Neural cell (in vitro differentiated cells): ENCODE results near the gene ATOX1. TPM values are rescaled to one million over a fixed set of nuclear protein-coding genes. Genes with fewer than 3 reads are reported as not detected.

Experiments
- H2AFZ ChIP-seq: fragments of 200-600, 300-800 bp; sonication (generic), shearing (Covaris generic); 2 replicates; pipeline ENCODE4 v1.6.0; 2014; ENCODE audit warnings: low read depth, mild to moderate bottlenecking, antibody characterized with exemption, low read length, moderate library complexity
- H3F3A ChIP-seq: fragments of 200-600 bp; shearing (Covaris generic); 2 replicates; pipeline ENCODE4 v1.6.1; 2016; ENCODE audit warnings: mild to moderate bottlenecking, moderate library complexity, mixed read lengths, antibody characterized with exemption, low read length; ENCODE audit not compliant: insufficient read depth, poor library complexity, severe bottlenecking
- H3K27ac ChIP-seq: fragments of 200-600, 300-800 bp; sonication (generic), shearing (Covaris generic); 2 replicates; pipeline ENCODE4 v1.5.1; 2014; ENCODE audit warnings: mild to moderate bottlenecking, low read length, moderate library complexity
- H3K27me3 ChIP-seq: fragments of 300-800, 200-600 bp; sonication (generic), shearing (Covaris generic); 2 replicates; pipeline ENCODE4 v1.6.0; 2014; ENCODE audit warnings: mild to moderate bottlenecking, low read depth, low read length, moderate library complexity; ENCODE audit not compliant: insufficient read depth
- H3K36me3 ChIP-seq: fragments of 300-800, 200-600 bp; sonication (generic), shearing (Covaris generic); 2 replicates; pipeline ENCODE4 v1.5.1; 2014; ENCODE audit warnings: mild to moderate bottlenecking, antibody characterized with exemption, low read length, moderate library complexity; ENCODE audit not compliant: insufficient read depth
- H3K4me2 ChIP-seq: fragments of 300-800, 200-600 bp; sonication (generic), shearing (Covaris generic); 2 replicates; pipeline ENCODE4 v1.6.0; 2014; ENCODE audit warnings: mild to moderate bottlenecking, low read length
- H3K4me3 ChIP-seq: fragments of 300-800, 200-600 bp; sonication (generic), shearing (Covaris generic); 2 replicates; pipeline ENCODE4 v1.5.1; 2014; ENCODE audit warnings: mild to moderate bottlenecking, low read length, moderate library complexity
- H3K79me2 ChIP-seq: fragments of 200-600 bp; shearing (Covaris generic); replicated peaks from 2 replicates; pipeline ENCODE4 v1.6.0; 2014; ENCODE audit warnings: mild to moderate bottlenecking, low read length, moderate library complexity; ENCODE audit not compliant: insufficient read depth
- H3K9ac ChIP-seq: fragments of 300-800, 200-600 bp; sonication (generic), shearing (Covaris generic); 2 replicates; pipeline ENCODE4 v1.6.1; 2016; ENCODE audit warnings: mild to moderate bottlenecking, low read length, mixed read lengths
- H3K9me2 ChIP-seq: fragments of 200-600 bp; shearing (Covaris generic); 2 replicates; pipeline ENCODE4 v1.6.1; 2016; ENCODE audit warnings: mild to moderate bottlenecking, low read length, mixed read lengths; ENCODE audit not compliant: insufficient read depth
- H3K9me3 ChIP-seq: fragments of 200-600, 300-800 bp; sonication (generic), shearing (Covaris generic); 2 replicates; pipeline ENCODE4 v1.6.1; 2016; ENCODE audit warnings: mild to moderate bottlenecking, mixed run types, low read length, moderate library complexity, mixed read lengths
- H4K20me1 ChIP-seq: fragments of 200-600 bp; shearing (Covaris generic); 2 replicates; pipeline ENCODE4 v1.6.1; 2016; ENCODE audit warnings: mild to moderate bottlenecking, mixed run types; ENCODE audit not compliant: insufficient read depth
- CTCF ChIP-seq: fragments of 450-650 bp; IDR thresholded peaks from 2 replicates; pipeline ENCODE4 v1.5.1; 2014; ENCODE audit warnings: antibody characterized with exemption, mild to moderate bottlenecking, moderate library complexity; ENCODE audit not compliant: poor library complexity, severe bottlenecking
- EP300 ChIP-seq: fragments of 450-650 bp; conservative IDR thresholded peaks from 2 replicates; pipeline ENCODE4 v1.6.1; 2014; ENCODE audit warnings: antibody characterized with exemption, mild to moderate bottlenecking, moderate library complexity; ENCODE audit not compliant: poor library complexity, severe bottlenecking
- EZH2 ChIP-seq: fragments of 200-600, 300-800 bp; shearing (Covaris generic), sonication (generic); IDR thresholded peaks from 2 replicates; pipeline ENCODE4 v1.6.1; 2014; ENCODE audit warnings: antibody characterized with exemption, low read length, borderline replicate concordance, mild to moderate bottlenecking; ENCODE audit not compliant: insufficient read depth, poor library complexity, severe bottlenecking
- MXI1 ChIP-seq: fragments of 450-650 bp; conservative IDR thresholded peaks from 2 replicates; pipeline ENCODE4 v1.6.1; 2014; ENCODE audit warnings: antibody characterized with exemption, mild to moderate bottlenecking; ENCODE audit not compliant: poor library complexity, severe bottlenecking
- POLR2AphosphoS5 ChIP-seq: IDR thresholded peaks from 2 replicates; pipeline ENCODE4 v1.6.1; 2012
- RAD21 ChIP-seq: fragments of 450-650 bp; conservative IDR thresholded peaks from 2 replicates; pipeline ENCODE4 v1.6.1; 2014; ENCODE audit warnings: antibody characterized with exemption, mild to moderate bottlenecking, moderate library complexity
- REST ChIP-seq: IDR thresholded peaks from 2 replicates; pipeline ENCODE4 v1.6.1; 2012; ENCODE audit warnings: borderline replicate concordance
- SMC3 ChIP-seq: fragments of 450-650 bp; conservative IDR thresholded peaks from 2 replicates; pipeline ENCODE4 v1.6.1; 2014; ENCODE audit warnings: antibody characterized with exemption, mild to moderate bottlenecking, moderate library complexity; ENCODE audit not compliant: poor library complexity
- TAF1 ChIP-seq: IDR thresholded peaks from 2 replicates; pipeline ENCODE4 v1.6.1; 2012; ENCODE audit warnings: low read depth
- polyA plus RNA-seq: library from polyadenylated mRNA; depleted of rRNA; stranded (reverse); fragments of >200 nt; gene quantifications from 2 replicates; pipeline ENCODE4 v1.2.3, GENCODE V29; 2014

Gene ATOX1
- polyA plus RNA-seq, 1 donor from 2014 or later = 79.9 TPM

- no peaks in the 10 kb centered on the region for H3K27me3 ChIP-seq
- TF ChIP-seq RAD21 (no peak), CTCF (no peak), TAF1 (no peak), EZH2 (no peak), MXI1 (no peak), EP300 (no peak), SMC3 (no peak), REST (no peak), POLR2AphosphoS5 (no peak)
- no peak overlapping the region for H3K27ac ChIP-seq
- no peaks in the 10 kb centered on the region for H4K20me1 ChIP-seq
- H3K36me3 ChIP-seq = no peaks in the 10 kb centered on the region
- no peaks in the 10 kb centered on the region for H3K9me3 ChIP-seq
- H3K4me3 ChIP-seq = no peak overlapping the region
- H3K4me2 ChIP-seq = no peak overlapping the region
- H3K9ac ChIP-seq = no peak overlapping the region
- no peaks in the 10 kb centered on the region for H3F3A ChIP-seq
- no peaks in the 10 kb centered on the region for H3K79me2 ChIP-seq
- H3K9me2 ChIP-seq = no peaks in the 10 kb centered on the region
- H2AFZ ChIP-seq = no peak overlapping the region
These were observed 16.6 kb downstream of the ATOX1 start for GRCh38 chr5:151741678-151742423.

DNA sequence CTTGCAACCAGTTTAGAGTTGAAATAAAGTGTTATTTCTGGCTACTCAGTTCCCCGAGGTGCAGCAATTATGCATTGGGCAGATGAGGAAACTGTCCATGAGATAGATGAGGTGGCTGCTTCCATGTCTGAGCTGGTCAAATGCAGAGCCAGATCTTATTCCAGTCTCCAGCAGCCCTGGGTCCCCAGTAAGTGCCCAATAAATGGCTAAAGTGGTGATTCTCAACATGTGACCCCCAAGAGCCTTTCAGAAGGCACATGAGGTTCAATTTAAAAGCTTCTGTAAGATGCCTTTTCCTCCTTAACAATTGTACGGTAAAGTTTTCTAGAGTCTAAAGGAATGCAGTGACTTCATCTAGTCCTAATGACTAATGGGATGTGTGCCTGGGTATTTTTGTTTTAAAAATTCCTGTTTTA is 17.5 kb downstream of the ATOX1 start:
- no peak overlapping the region for H3K4me2 ChIP-seq
- H3F3A ChIP-seq = no peaks in the 10 kb centered on the region
- H3K4me3 ChIP-seq = no peak overlapping the region
- H2AFZ ChIP-seq = no peak overlapping the region
- H4K20me1 ChIP-seq = no peaks in the 10 kb centered on the region
- H3K27me3 ChIP-seq = no peaks in the 10 kb centered on the region
- TF ChIP-seq SMC3 = no peak
- TF ChIP-seq RAD21 = peak; percentile 4
- TF ChIP-seq CTCF = peak; percentile 30
- TF ChIP-seq EZH2 = no peak
- no peak for TF ChIP-seq REST
- no peak for TF ChIP-seq TAF1
- TF ChIP-seq POLR2AphosphoS5 = no peak
- no peaks in the 10 kb centered on the region for H3K9me2 ChIP-seq
- no peak overlapping the region for H3K9ac ChIP-seq
- H3K9me3 ChIP-seq = no peaks in the 10 kb centered on the region
- H3K79me2 ChIP-seq = no peaks in the 10 kb centered on the region
- H3K36me3 ChIP-seq = no peaks in the 10 kb centered on the region
- no peak overlapping the region for H3K27ac ChIP-seq
